ENCODE measurements around the gene RBM39. TPM values are rescaled to one million over a fixed set of nuclear protein-coding genes. Genes with fewer than 3 reads are reported as not detected.

Gene RBM39
- total and polyA plus RNA-seq, 9 of the 15 experiments (the other 6 are each of a cell fraction or from before 2014, with no cell fraction given) = 143 to 319 (median 228) TPM

DNA sequence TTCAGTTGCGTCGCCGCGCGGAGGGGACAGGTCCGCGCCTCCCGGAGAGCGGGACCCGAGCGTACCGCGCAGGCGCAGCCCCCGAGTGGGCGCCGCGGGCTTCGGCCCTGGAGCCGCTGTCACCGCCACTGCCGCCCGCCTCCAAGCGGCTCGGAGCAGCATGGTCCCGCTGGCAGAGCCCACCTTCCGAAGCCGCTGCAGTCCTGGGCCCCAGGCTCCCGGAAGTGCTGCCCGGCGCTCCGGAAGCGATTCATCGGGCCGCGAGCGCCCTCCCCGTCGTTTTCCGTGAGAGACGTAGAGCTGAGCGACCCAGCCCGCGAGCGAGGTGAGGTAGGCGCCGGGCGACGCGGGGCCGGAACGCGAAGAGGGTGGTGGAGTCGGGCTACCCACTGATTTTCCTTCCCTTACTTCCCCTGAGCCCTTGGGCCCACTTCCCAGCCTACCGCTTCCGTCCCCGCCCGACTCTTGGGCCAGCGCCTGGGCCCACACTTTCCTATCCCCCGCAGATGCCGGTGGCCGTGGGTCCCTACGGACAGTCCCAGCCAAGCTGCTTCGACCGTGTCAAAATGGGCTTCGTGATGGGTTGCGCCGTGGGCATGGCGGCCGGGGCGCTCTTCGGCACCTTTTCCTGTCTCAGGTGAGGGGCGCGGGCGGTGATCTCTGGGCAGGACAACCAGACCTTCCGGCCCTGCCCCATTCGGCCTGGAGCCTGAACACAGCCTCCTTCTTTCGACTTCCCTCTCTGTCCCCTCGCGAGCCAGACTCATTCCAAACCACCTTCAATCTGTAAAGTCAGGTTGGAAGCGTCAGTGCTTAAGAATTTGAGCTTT is 42.7 kb downstream of the RBM39 start, which contains the start of the genes NFS1 and ROMO1 (continued):
- TF ChIP-seq NKRF (IDR thresholded peaks at IDR 0.05; ENCODE audit: borderline replicate concordance) (peak; percentile 88), NCOA4 (IDR thresholded peaks at IDR 0.05; ENCODE audit: partially characterized antibody) (no peak), BMI1 (IDR thresholded peaks at IDR 0.05; ENCODE audit: low read length) (no peak), ERF (CRISPR knock-in tag; IDR thresholded peaks at IDR 0.05) (no peak), OTX1 (CRISPR knock-in tag; IDR thresholded peaks at IDR 0.05) (no peak), GATA2 (CRISPR knock-in tag; IDR thresholded peaks at IDR 0.05) (no peak), SMAD4 (CRISPR knock-in tag; conservative IDR thresholded peaks at IDR 0.05) (no peak), CTBP1 (IDR thresholded peaks at IDR 0.05; ENCODE audit: borderline replicate concordance) (peak; percentile 44; the same call in 1 of the 2 replicates), ZNF408 (CRISPR knock-in tag; IDR thresholded peaks at IDR 0.05; ENCODE audit: low read depth) (no peak), CHAMP1 (IDR thresholded peaks at IDR 0.05) (no peak), SRSF3 (IDR thresholded peaks at IDR 0.05; ENCODE audit: insufficient read depth, low read length) (no peak), SIX5 (IDR thresholded peaks at IDR 0.05; ENCODE audit: borderline replicate concordance in 1 of 2, insufficient read depth in 1 of 2, low read depth in 1 of 2, low read length in 2 of 2) (peak; percentile 27 to 42; a peak in 2 of 4 replicates), EP300 (IDR thresholded peaks at IDR 0.05; ENCODE audit: low read length) (no peak), CREB3L1 (IDR thresholded peaks at IDR 0.05; ENCODE audit: borderline replicate concordance, low read depth) (peak; percentile 59; the same call in 1 of the 2 replicates), TAF7 (tag; IDR thresholded peaks at IDR 0.05) (no peak)
- TF ChIP-seq, protein P1, sequence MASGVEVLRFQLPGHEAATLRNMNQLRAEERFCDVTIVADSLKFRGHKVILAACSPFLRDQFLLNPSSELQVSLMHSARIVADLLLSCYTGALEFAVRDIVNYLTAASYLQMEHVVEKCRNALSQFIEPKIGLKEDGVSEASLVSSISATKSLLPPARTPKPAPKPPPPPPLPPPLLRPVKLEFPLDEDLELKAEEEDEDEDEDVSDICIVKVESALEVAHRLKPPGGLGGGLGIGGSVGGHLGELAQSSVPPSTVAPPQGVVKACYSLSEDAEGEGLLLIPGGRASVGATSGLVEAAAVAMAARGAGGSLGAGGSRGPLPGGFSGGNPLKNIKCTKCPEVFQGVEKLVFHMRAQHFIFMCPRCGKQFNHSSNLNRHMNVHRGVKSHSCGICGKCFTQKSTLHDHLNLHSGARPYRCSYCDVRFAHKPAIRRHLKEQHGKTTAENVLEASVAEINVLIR (CRISPR knock-in tag; IDR thresholded peaks at IDR 0.05) = peak; percentile 88
- TF ChIP-seq, protein P2, sequence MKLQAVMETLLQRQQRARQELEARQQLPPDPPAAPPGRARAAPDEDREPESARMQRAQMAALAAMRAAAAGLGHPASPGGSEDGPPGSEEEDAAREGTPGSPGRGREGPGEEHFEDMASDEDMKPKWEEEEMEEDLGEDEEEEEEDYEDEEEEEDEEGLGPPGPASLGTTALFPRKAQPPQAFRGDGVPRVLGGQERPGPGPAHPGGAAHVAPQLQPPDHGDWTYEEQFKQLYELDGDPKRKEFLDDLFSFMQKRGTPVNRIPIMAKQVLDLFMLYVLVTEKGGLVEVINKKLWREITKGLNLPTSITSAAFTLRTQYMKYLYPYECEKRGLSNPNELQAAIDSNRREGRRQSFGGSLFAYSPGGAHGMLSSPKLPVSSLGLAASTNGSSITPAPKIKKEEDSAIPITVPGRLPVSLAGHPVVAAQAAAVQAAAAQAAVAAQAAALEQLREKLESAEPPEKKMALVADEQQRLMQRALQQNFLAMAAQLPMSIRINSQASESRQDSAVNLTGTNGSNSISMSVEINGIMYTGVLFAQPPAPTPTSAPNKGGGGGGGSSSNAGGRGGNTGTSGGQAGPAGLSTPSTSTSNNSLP (IDR thresholded peaks at IDR 0.05; ENCODE audit: borderline replicate concordance, low read depth, low read length) = no peak
